OCI-LY1 (cell line): Measurements from ENCODE around the gene LRMDA.

ENCODE experiments used
- H2AFZ ChIP-seq: fragments of 200-600 bp; sonication (generic), shearing (Covaris generic); 2 replicates; pipeline ENCODE4 v1.6.0; 2014; ENCODE audit warnings: antibody characterized with exemption, mild to moderate bottlenecking, low read length
- H3F3A ChIP-seq: fragments of 200-600 bp; sonication (generic), shearing (Covaris generic); 2 replicates; pipeline ENCODE4 v1.6.0; 2014; ENCODE audit warnings: mild to moderate bottlenecking, antibody characterized with exemption, low read length, moderate library complexity; ENCODE audit not compliant: insufficient read depth
- H3K27ac ChIP-seq: fragments of 200-600 bp; sonication (generic); 2 replicates; pipeline ENCODE4 v1.5.1; 2014; ENCODE audit warnings: low read length, mixed run types, mild to moderate bottlenecking, low read depth; ENCODE audit not compliant: poor library complexity, severe bottlenecking
- H3K27me3 ChIP-seq: fragments of 200-600 bp; sonication (generic); 2 replicates; pipeline ENCODE4 v1.6.0; 2014; ENCODE audit warnings: antibody characterized with exemption, mild to moderate bottlenecking, low read length, moderate library complexity; ENCODE audit not compliant: insufficient read depth
- H3K36me3 ChIP-seq: fragments of 200-600 bp; sonication (generic); 2 replicates; pipeline ENCODE4 v1.6.1; 2014; ENCODE audit warnings: mild to moderate bottlenecking, antibody characterized with exemption, low read length, moderate library complexity, mixed read lengths; ENCODE audit not compliant: insufficient read depth
- H3K4me1 ChIP-seq: fragments of 200-600 bp; sonication (generic); 2 replicates; pipeline ENCODE4 v1.5.1; 2014; ENCODE audit warnings: mild to moderate bottlenecking, low read length, moderate library complexity; ENCODE audit not compliant: insufficient read depth, severe bottlenecking
- H3K4me2 ChIP-seq: fragments of 200-600 bp; sonication (generic), shearing (Covaris generic); 2 replicates; pipeline ENCODE4 v1.6.1; 2014; ENCODE audit warnings: low read length
- H3K4me3 ChIP-seq: fragments of 200-600 bp; sonication (generic); 2 replicates; pipeline ENCODE4 v1.5.1; 2014; ENCODE audit warnings: low read length, low read depth, mild to moderate bottlenecking, mixed read lengths; ENCODE audit not compliant: poor library complexity, severe bottlenecking
- H3K79me2 ChIP-seq: fragments of 200-600 bp; shearing (Covaris generic); 2 replicates; pipeline ENCODE4 v1.6.1; 2016; ENCODE audit warnings: mixed run types, low read length, mixed read lengths; ENCODE audit not compliant: insufficient read depth
- H3K9ac ChIP-seq: fragments of 200-600 bp; sonication (generic), shearing (Covaris generic); 2 replicates; pipeline ENCODE4 v1.6.1; 2014; ENCODE audit warnings: mild to moderate bottlenecking, low read length, mixed read lengths
- H3K9me2 ChIP-seq: fragments of 200-600 bp; sonication (generic), shearing (Covaris generic); 2 replicates; pipeline ENCODE4 v1.6.1; 2014; ENCODE audit warnings: low read depth, mild to moderate bottlenecking, low read length, mixed read lengths
- H3K9me3 ChIP-seq: fragments of 200-600 bp; shearing (Covaris generic); 2 replicates; pipeline ENCODE4 v1.6.1; 2014; ENCODE audit warnings: low read length, mixed read lengths
- H4K20me1 ChIP-seq: fragments of 200-600 bp; sonication (generic), shearing (Covaris generic); 2 replicates; pipeline ENCODE4 v1.6.0; 2016; ENCODE audit warnings: mild to moderate bottlenecking, low read length; ENCODE audit not compliant: insufficient read depth
- EZH2 ChIP-seq: fragments of 200-600 bp; sonication (generic), shearing (Covaris generic); IDR thresholded peaks from 2 replicates; pipeline ENCODE4 v1.8.0; 2017; ENCODE audit warnings: borderline replicate concordance, mixed run types, mild to moderate bottlenecking, antibody characterized with exemption, low read length, moderate library complexity, mixed read lengths
- TF ChIP-seq, protein P1 (sequence below): fragments of 200-600 bp; sonication (generic), shearing (Covaris generic); IDR thresholded peaks from 2 replicates; pipeline ENCODE4 v1.5.1; 2017; ENCODE audit warnings: mild to moderate bottlenecking, antibody characterized with exemption, low read length, moderate library complexity, mixed read lengths

Gene LRMDA

DNA sequence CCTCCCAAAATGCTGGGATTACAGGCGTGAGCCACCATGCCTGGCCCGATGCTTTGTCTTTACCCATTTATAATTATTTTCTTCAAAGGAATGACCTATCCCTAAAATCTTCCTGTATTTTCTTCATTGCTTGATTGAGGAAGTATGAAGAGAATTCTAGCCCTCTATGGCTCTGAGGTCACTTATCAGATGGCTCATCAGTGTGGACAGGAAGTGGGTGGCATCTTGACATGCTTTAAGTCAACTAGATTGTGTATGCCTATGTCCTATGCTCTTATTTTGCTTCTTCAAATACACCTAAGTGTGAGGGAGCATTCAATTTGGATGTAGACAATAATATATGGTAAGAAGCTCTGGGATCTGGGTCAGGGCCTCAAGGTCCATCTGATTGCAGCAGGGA lies 1020.5 kb downstream of the LRMDA start:
- Histone ChIP-seq H2AFZ (no peak overlapping the region), H4K20me1 (no peaks in the 10 kb centered on the region), H3K36me3 (no peaks in the 10 kb centered on the region), H3K79me2 (no peaks in the 10 kb centered on the region), H3K4me3 (no peak overlapping the region), H3K9ac (no peak overlapping the region), H3F3A (no peaks in the 10 kb centered on the region), H3K27me3 (no peaks in the 10 kb centered on the region), H3K27ac (no peak overlapping the region), H3K4me1 (no peaks in the 10 kb centered on the region), H3K9me3 (no peaks in the 10 kb centered on the region), H3K4me2 (no peak overlapping the region), H3K9me2 (no peaks in the 10 kb centered on the region)
- TF ChIP-seq EZH2: no peak

DNA sequence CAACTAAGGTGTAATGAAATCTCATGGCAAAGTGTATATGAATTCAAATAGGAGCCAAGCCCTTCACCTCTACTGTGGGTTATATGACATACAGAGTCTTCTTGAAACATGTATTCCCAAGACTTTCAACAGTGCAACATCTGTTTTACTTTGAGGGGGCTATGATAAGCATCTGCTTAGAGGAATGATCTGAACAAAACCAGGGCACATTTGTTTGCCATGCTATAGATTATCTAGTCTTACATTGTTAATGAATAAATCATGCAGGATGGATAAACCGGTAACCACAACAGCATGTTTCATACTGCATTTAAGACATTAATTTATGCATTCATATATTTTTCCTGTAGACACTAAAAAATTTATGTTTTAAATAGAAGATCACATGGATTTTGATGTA lies 1021.9 kb downstream of the LRMDA start:
- Histone ChIP-seq H2AFZ (no peak overlapping the region), H3F3A (no peaks in the 10 kb centered on the region), H3K36me3 (no peaks in the 10 kb centered on the region), H3K9ac (no peak overlapping the region), H3K4me3 (no peak overlapping the region), H3K9me3 (no peaks in the 10 kb centered on the region), H3K79me2 (no peaks in the 10 kb centered on the region), H4K20me1 (no peaks in the 10 kb centered on the region), H3K4me1 (no peaks in the 10 kb centered on the region), H3K4me2 (no peak overlapping the region), H3K27me3 (no peaks in the 10 kb centered on the region), H3K27ac (no peak overlapping the region), H3K9me2 (no peaks in the 10 kb centered on the region)
- TF ChIP-seq, protein P1, sequence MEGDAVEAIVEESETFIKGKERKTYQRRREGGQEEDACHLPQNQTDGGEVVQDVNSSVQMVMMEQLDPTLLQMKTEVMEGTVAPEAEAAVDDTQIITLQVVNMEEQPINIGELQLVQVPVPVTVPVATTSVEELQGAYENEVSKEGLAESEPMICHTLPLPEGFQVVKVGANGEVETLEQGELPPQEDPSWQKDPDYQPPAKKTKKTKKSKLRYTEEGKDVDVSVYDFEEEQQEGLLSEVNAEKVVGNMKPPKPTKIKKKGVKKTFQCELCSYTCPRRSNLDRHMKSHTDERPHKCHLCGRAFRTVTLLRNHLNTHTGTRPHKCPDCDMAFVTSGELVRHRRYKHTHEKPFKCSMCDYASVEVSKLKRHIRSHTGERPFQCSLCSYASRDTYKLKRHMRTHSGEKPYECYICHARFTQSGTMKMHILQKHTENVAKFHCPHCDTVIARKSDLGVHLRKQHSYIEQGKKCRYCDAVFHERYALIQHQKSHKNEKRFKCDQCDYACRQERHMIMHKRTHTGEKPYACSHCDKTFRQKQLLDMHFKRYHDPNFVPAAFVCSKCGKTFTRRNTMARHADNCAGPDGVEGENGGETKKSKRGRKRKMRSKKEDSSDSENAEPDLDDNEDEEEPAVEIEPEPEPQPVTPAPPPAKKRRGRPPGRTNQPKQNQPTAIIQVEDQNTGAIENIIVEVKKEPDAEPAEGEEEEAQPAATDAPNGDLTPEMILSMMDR: no peak
- TF ChIP-seq EZH2: no peak

DNA sequence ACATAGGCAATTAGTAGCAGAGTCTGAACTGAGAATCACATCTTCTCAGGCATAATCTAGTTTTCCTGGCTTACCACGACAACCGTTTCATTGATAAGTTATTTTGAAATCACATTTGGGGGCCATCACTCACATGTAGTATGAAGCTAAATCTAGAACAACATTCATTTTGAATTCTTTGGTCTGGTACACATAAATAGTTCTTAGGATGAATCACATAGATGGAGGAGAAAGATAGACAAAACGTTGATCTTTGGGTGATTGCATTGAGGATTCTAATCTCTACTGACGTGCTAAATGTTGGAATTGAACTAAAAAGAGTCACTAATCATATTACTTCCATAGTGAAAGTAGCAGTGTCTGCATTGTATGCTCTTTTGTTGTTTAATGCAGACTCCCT lies 1022.6 kb downstream of the LRMDA start:
- Histone ChIP-seq H4K20me1 (no peaks in the 10 kb centered on the region), H3F3A (no peaks in the 10 kb centered on the region), H3K36me3 (no peaks in the 10 kb centered on the region), H3K9me3 (no peaks in the 10 kb centered on the region), H3K4me3 (no peak overlapping the region), H3K4me1 (no peaks in the 10 kb centered on the region), H3K9me2 (no peaks in the 10 kb centered on the region), H3K79me2 (no peaks in the 10 kb centered on the region), H2AFZ (no peak overlapping the region), H3K27ac (no peak overlapping the region), H3K4me2 (no peak overlapping the region), H3K9ac (no peak overlapping the region), H3K27me3 (no peaks in the 10 kb centered on the region)
- TF ChIP-seq EZH2: no peak
- TF ChIP-seq, protein P1: no peak

DNA sequence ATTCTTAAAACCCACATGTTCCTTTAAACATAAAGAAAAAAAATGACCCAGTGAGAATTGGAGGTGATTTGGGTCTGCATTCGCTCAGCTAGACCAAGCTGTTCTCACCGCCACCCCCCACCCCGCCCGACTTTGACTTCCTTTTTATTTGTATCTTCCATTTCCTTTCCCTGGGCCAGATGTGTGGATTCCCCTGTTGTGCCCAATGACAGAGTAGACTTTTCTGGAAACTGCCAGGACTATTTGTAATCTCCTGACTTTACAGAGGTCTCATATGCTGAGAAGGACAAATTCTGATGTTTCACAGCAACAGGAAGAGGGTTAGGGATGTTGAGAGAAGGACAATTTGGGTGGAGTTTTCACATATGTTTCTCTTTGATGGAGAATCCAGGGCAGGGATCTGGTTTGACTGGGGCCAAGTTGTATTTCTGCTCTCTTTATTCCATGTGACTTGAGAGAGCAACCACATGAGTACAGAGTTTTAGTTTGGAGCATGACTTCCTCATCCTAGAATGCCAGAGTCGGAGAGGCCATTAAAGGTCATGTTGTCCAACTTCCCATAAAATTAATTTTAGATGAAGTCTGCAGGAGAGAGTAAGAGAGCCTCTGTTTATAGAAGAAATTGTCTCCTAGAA lies 1023.2 kb downstream of the LRMDA start:
- Histone ChIP-seq H3K9ac (no peak overlapping the region), H3K79me2 (no peaks in the 10 kb centered on the region), H3K27ac (no peak overlapping the region), H3K27me3 (no peaks in the 10 kb centered on the region), H2AFZ (no peak overlapping the region), H3K9me2 (no peaks in the 10 kb centered on the region), H3K9me3 (no peaks in the 10 kb centered on the region), H4K20me1 (no peaks in the 10 kb centered on the region), H3K4me1 (no peaks in the 10 kb centered on the region), H3K36me3 (no peaks in the 10 kb centered on the region), H3K4me2 (no peak overlapping the region), H3K4me3 (no peak overlapping the region), H3F3A (no peaks in the 10 kb centered on the region)
- TF ChIP-seq, protein P1: no peak
- no peak for TF ChIP-seq EZH2
